ENCODE results near the gene SULT1C4. TPM values are rescaled to one million over a fixed set of nuclear protein-coding genes. Genes with fewer than 3 reads are reported as not detected.

Gene SULT1C4
- total RNA-seq, 2 experiments from 2014 or later = not detected

- no peaks in the 10 kb centered on the region for H3K4me1 ChIP-seq (ENCODE audit: insufficient read depth, low read length)
- H3K27me3 ChIP-seq (ENCODE audit: control insufficient read depth in 1 of 2, insufficient read depth in 2 of 2, low read length in 2 of 2) = peaks cover 0 to 2% of the 10 kb centered on the region in 2 experiments
- Mint-ChIP-seq H3K27me3 (peaks cover 22% of the 10 kb centered on the region), H3K4me3 (no peak overlapping the region), H3K36me3 (ENCODE audit: low read depth) (no peaks in the 10 kb centered on the region), H3K27ac (no peak overlapping the region), H3K9me3 (no peaks in the 10 kb centered on the region), H3K4me1 (ENCODE audit: low read depth) (no peaks in the 10 kb centered on the region)
- DNase-seq (no peak), ATAC-seq (ENCODE audit: poor library complexity) (no peak)
- POLR2A ChIA-PET = no interaction called here
- TF ChIP-seq, protein P1, sequence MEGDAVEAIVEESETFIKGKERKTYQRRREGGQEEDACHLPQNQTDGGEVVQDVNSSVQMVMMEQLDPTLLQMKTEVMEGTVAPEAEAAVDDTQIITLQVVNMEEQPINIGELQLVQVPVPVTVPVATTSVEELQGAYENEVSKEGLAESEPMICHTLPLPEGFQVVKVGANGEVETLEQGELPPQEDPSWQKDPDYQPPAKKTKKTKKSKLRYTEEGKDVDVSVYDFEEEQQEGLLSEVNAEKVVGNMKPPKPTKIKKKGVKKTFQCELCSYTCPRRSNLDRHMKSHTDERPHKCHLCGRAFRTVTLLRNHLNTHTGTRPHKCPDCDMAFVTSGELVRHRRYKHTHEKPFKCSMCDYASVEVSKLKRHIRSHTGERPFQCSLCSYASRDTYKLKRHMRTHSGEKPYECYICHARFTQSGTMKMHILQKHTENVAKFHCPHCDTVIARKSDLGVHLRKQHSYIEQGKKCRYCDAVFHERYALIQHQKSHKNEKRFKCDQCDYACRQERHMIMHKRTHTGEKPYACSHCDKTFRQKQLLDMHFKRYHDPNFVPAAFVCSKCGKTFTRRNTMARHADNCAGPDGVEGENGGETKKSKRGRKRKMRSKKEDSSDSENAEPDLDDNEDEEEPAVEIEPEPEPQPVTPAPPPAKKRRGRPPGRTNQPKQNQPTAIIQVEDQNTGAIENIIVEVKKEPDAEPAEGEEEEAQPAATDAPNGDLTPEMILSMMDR (IDR thresholded peaks at IDR 0.05) = no peak
- no peak overlapping the region for H3K27ac ChIP-seq (ENCODE audit: low read depth in 1 of 2, low read length in 2 of 2)
- no peak overlapping the region for H3K4me3 ChIP-seq (ENCODE audit: low read length)
- CTCF ChIA-PET = no interaction called here
- no peaks in the 10 kb centered on the region for H3K36me3 ChIP-seq (ENCODE audit: insufficient read depth, low read length)
- no peaks in the 10 kb centered on the region for H3K9me3 ChIP-seq (ENCODE audit: control insufficient read depth in 1 of 2, insufficient read depth in 1 of 2, low read length in 2 of 2)
- intact Hi-C loops (cut with DNase I, micrococcal nuclease) = no loop called here
These were observed 13.0 kb upstream of the SULT1C4 start for GRCh38 chr2:108364676-108365297.

GRCh38 chr2:108365656-108366055, 12.1 kb upstream of the SULT1C4 start:
- no peaks in the 10 kb centered on the region for H3K36me3 Mint-ChIP-seq (ENCODE audit: low read depth)
- CTCF ChIA-PET = no interaction called here
- no peak for DNase-seq
- H3K27me3 ChIP-seq (ENCODE audit: control insufficient read depth in 1 of 2, insufficient read depth in 2 of 2, low read length in 2 of 2) = peaks cover 0 to 2% of the 10 kb centered on the region in 2 experiments
- peaks cover 16% of the 10 kb centered on the region for H3K27me3 Mint-ChIP-seq
- no peak overlapping the region for H3K4me3 Mint-ChIP-seq
- ATAC-seq (ENCODE audit: poor library complexity) = no peak
- TF ChIP-seq, protein P1 (IDR thresholded peaks at IDR 0.05) = no peak
- no peaks in the 10 kb centered on the region for H3K4me1 Mint-ChIP-seq (ENCODE audit: low read depth)
- no peak overlapping the region for H3K27ac ChIP-seq (ENCODE audit: low read depth in 1 of 2, low read length in 2 of 2)
- intact Hi-C loops (cut with DNase I, micrococcal nuclease) = no loop called here
- H3K9me3 Mint-ChIP-seq = no peaks in the 10 kb centered on the region
- no peaks in the 10 kb centered on the region for H3K4me1 ChIP-seq (ENCODE audit: insufficient read depth, low read length)
- no peaks in the 10 kb centered on the region for H3K9me3 ChIP-seq (ENCODE audit: control insufficient read depth in 1 of 2, insufficient read depth in 1 of 2, low read length in 2 of 2)
- H3K4me3 ChIP-seq (ENCODE audit: low read length) = no peak overlapping the region
- no peak overlapping the region for H3K27ac Mint-ChIP-seq
- POLR2A ChIA-PET = no interaction called here
- H3K36me3 ChIP-seq (ENCODE audit: insufficient read depth, low read length) = no peaks in the 10 kb centered on the region

- intact Hi-C loops (cut with DNase I, micrococcal nuclease) = no loop called here
- peaks cover 8% of the 10 kb centered on the region for H3K27me3 Mint-ChIP-seq
- H3K36me3 ChIP-seq (ENCODE audit: insufficient read depth, low read length) = no peaks in the 10 kb centered on the region
- ChIA-PET CTCF (interaction anchor here (0.7 kb wide), 1 partner anchor 9 kb away, joined by 3 read pairs; no protein-coding TSS in a partner anchor), POLR2A (no interaction called here)
- H3K4me1 ChIP-seq (ENCODE audit: insufficient read depth, low read length) = no peaks in the 10 kb centered on the region
- no peaks in the 10 kb centered on the region for H3K36me3 Mint-ChIP-seq (ENCODE audit: low read depth)
- H3K9me3 Mint-ChIP-seq = no peaks in the 10 kb centered on the region
- no peak overlapping the region for H3K27ac Mint-ChIP-seq
- H3K4me3 Mint-ChIP-seq = no peak overlapping the region
- no peak overlapping the region for H3K4me3 ChIP-seq (ENCODE audit: low read length)
- DNase-seq (no peak), ATAC-seq (ENCODE audit: poor library complexity) (no peak)
- no peaks in the 10 kb centered on the region for H3K4me1 Mint-ChIP-seq (ENCODE audit: low read depth)
- TF ChIP-seq, protein P1 (IDR thresholded peaks at IDR 0.05) = no peak
- H3K9me3 ChIP-seq (ENCODE audit: control insufficient read depth in 1 of 2, insufficient read depth in 1 of 2, low read length in 2 of 2) = no peaks in the 10 kb centered on the region
- H3K27ac ChIP-seq (ENCODE audit: low read depth in 1 of 2, low read length in 2 of 2) = no peak overlapping the region
- H3K27me3 ChIP-seq (ENCODE audit: control insufficient read depth in 1 of 2, insufficient read depth in 2 of 2, low read length in 2 of 2) = peaks cover 0 to 2% of the 10 kb centered on the region in 2 experiments
These were observed 10.7 kb upstream of the SULT1C4 start for GRCh38 chr2:108367014-108367413.

All from CD4-positive, alpha-beta T cell (primary cell).